Renal pelvis (tissue), 4 donors: ENCODE measurements around the gene CCDC148. TPM values are rescaled to one million over a fixed set of nuclear protein-coding genes. Genes with fewer than 3 reads are reported as not detected.
"Not testable (repeated sequence)": the region's sequence is repeated elsewhere in the genome, so short reads cannot be mapped to it uniquely, and the experiment has no call there.

Source experiments
- DNase-seq: peaks from one replicate; pipeline ENCODE4 v3.0.0-alpha.2; 2013
- polyA plus RNA-seq, 3 donors: library from polyadenylated mRNA; unstranded; fragments of 120-200 nt; gene quantifications; one replicate each; pipeline ENCODE4 v1.2.1, GENCODE V29; 2013; ENCODE audit not compliant: insufficient read length in 3 of 3

Gene CCDC148
- polyA plus RNA-seq, 3 donors, result 7.3 to 12.8 (median 11.1) TPM

DNA sequence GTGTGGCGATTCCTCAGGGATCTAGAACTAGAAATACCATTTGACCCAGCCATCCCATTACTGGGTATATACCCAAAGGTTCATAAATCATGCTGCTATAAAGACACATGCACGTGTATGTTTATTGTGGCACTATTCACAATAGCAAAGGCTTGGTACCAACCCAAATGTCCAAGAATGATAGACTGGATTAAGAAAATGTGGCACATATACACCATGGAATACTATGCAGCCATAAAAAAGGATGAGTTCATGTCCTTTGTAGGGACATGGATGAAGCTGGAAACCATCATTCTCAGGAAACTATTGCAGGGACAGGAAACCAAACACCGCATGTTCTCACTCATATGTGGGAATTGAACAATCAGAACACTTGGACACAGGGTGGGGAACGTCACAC, 17.5 kb downstream of the CCDC148 start:
- not testable (repeated sequence) for DNase-seq

DNA sequence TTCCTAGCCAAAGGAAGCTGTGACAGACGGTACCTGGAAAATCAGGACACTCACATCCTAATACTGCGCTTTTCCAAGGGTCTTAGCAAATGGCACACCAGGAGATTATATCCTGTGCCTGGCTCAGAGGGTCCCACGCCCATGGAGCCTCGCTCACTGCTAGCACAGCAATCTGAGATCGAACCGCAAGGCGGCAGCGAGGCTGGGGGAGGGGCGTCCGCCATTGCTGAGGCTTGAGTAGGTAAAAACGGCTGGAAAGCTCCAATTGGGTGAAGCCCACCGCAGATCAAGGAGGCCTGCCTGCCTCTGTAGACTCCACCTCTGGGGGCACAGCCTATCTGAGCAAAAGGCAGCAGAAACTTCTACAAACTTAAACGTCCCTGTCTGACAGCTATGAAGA, 22.8 kb downstream of the CCDC148 start:
- not testable (repeated sequence) for DNase-seq

DNA sequence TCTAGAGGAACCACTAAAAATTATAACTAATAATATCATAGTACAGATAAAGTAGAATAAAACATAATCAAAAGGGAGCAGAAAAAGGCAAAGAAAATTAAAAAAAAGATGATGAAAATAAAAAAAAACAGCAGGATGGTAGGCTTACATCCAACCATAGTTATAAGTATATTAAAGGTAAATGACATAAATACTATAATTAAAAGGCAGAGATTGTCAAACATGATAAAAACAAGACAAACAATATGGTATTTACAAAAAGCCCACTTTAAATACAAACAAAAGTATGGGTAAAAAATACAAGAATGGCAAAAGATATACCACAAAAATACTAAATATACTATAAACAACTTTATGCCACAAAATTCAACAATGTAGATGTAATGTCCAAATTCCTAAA, 24.4 kb downstream of the CCDC148 start:
- DNase-seq, result no peak

DNA sequence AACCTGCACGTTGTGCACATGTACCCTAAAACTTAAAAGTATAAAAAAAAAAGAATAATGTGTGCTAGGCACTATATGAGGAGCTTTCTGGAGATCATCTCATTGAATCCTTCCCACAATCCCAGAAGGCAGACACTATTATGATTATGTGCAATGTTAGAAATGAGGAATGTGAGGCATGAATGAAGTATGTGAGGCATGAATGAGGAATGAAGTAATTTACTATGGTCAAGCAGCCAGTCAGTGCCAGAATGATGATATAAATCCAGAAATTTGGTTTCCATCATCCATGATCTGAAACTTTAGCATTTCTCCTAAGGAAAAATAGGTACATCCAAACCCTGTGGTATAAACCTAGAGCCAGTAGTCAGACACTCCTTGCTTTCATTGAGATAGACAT, 42.0 kb downstream of the CCDC148 start:
- no peak for DNase-seq

DNA sequence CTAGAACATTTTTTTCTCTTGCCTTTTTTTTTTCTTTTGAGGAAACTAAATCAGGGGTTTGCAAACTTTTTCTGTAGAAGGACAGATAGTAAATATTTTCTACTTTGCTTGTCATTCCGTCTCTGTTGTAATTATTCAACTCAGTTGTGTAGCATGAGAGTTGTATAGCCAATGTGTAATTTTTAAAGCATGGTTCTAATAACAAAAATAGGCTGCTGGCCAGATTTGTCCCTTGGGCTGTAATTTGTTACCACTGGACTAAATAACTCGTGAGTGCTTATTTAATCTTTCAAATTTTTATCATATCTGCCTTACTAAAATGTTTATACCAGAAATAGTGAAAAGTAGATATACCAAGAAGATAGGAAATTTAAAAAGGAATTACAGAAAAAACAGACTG, 43.0 kb downstream of the CCDC148 start:
- DNase-seq, result no peak

DNA sequence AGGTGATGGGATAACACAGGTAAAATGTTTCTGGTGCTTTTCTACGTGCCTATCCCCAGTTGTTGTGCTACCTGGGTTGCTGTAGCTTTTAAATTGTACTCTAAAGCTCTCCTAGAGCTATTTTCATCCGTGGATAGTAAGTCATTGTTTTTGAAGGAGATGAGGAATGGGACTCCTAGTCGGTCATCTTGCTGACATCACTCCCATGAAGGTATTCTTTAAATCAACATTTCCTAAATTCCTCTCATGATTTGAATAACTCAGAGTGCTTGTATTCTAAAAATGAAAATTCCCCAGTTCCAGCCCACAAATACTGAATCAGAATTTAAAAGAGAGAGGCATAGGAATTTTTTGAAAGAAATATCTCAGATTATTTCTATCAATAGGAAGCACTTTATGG, 44.3 kb downstream of the CCDC148 start:
- DNase-seq, result no peak

DNA sequence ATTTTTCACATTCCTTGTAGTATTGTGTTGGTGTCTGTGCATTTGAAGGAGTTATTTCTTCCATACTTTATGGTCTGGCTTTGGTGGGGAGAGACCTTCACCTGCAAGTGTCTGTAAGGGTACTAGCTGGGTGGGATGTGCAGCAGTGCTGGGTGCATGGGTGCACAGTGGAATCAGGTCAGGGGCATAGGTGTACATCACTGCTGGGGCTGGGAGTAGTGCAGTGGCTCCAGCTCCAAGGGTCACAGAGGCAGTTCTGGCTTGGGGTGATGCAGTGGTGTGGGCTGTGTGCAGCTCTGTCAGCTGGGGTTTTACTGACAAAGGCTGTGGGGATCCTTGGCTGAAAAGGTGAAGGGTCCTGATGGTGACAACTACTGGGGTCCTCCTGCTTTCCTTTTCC, 44.8 kb downstream of the CCDC148 start:
- DNase-seq, result no peak

DNA sequence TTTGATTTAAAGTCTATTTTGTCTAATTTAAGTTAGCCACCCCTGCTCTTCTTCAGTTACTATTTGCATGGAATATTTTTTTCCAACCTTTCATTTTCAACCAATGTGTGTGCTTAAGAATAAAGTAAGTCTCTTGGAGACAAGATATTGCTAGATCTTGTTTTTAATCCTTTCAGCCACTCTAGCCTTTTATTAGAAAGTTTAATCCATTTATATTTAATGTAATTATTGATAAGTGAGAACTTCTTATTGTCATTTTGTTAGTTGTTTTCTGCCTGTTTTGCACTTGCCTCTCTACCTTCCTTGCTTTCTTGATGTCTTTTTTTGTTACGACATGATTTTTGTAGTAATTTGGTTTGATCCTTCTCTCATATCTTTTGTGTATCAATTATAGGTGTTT, 46.4 kb downstream of the CCDC148 start:
- DNase-seq, result no peak

DNA sequence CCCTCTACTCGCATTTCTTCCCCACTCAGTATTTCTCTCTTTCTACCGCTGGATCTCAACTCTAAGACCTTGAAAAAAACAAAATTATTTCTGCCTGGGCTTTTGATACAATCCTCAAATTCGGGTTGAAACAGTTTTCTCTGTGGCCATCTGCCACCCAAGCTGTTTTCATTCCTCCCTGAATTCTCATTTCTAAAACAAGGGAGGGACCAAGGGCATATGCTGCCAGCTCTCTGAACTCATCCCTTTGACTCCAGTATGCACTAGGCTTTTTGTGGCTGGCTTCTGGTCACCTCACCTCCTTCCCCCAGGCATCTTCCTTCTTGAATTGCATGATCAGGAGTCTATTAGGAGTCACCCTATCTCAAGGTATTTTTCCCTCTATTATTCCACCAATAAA, 49.5 kb downstream of the CCDC148 start:
- no peak for DNase-seq

DNA sequence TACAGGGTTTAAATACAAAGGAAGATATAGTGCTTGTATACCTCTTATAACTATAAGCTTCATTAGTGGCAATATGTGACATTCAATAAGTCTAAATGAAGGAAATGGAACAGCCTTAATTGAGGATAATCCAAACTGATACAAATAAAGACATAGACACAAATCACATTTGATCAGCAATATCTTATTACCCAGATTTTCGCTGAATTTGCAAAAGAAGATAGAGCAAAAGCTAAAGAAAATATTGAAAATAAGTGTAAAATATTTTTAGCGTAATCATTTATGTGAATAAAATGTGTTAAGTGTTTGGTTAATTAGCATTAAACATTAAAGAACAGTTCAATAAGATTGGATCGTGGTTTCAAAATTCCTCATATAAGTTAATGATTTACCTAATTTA, 51.2 kb downstream of the CCDC148 start:
- DNase-seq, result no peak

DNA sequence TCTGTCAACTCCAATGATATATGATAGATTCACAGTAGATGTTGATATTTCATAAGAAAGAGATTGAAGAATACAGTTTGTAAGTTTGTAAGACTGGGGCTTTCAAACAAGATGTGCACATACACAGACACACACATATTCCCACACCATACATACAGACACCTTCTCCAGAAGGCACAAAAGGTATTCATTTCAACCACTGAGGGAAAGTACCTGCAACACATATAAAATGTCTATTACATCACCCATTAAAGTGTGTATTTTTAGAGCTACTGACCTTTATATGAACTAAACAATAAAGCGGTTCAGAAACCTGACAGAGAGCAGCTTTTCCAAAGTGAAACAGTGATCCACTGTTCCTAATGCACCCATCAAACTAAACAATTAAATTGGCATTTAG, 53.3 kb downstream of the CCDC148 start:
- DNase-seq, result no peak

DNA sequence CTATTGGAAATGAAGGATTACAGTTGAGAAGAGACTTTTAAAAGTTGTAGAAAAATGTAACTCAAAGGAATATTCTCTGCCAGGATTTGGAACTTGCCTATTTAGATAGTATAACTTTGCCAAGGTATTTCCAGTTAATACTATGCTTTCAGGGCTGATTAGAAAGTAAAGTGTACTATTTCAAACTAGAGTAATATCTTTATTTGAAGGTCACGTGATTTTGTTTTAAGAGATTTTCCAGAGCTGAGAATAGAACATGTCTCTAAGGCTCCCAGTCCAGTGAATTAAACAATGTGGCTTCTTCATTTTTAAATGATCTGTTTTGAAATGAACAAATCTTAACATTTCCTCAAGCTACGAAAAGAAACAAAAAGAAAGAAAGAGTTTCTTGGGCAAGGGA, 53.9 kb downstream of the CCDC148 start:
- DNase-seq, result no peak

DNA sequence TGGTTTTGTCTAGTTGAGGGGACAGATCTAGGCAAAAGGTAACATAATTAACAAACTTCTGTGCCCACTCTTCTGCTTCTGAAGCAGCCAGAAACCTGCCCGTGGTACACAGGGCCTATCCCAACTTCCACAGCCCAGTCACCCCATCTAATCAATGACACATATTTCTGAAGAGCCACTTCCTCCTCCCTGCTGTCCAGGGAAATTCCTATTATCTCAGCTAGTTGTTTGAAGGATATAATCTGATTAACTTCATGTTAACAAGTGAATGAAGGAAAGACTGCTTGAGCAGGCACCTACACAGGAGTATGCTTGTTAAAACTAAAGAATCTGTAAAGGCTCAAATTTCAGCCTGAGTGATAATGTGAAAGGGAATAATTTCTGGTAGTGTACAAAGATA, 61.4 kb downstream of the CCDC148 start:
- DNase-seq, result no peak

DNA sequence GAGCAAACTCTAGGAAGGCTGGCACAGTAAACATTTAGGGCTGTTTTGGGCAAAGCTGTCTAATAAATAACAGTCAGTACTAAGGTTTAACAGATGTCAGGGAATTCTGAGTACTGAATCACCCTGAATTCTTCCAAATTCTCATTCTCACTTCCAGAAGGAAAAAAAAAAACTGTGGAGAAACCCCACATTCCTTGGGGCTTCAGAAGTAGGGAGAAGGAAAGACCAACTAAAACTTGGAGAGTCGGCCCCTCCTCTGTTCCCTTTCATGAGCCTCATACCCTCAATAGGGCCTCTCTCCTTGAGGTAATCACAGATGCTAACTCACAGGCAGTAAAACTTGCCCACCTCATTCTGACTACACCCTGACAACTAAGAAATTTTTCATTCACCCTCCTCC, 62.1 kb downstream of the CCDC148 start:
- no peak for DNase-seq

DNA sequence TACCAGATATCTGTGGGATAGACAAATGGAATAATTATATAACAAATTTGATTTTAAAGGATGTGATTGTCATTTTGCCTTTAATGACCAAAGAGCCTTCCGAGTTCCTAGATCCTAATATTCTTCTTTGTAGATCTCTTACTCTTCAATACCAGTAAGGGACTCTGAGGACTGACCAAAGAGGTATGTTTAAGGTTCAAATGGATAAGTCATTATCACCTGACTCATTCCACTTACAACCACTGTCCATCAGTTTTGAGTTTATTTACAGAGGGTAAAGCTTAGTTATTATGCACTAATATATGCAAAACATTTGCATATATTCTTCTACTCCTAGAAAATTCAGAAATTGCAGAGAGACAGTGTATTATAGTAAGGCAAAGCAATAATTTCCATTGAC, 62.7 kb downstream of the CCDC148 start:
- no peak for DNase-seq

DNA sequence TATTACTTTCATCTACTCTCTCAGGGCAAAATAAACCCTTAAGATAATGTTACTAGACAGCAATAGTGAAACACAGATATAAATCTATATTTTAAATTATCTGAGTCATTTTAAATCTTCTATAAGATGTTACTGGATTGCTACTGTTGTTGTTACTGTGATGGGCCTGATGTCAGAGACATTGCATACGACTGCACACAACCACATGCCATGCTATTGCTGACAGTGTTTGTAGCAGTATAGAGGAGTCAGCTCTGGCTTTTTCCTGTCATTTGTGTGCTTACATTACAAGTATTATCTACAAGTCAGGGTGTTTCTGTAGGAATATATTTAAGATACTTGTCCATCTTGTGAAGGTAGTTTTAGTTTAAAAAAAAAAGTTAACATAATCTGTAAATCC, 63.9 kb downstream of the CCDC148 start:
- no peak for DNase-seq

DNA sequence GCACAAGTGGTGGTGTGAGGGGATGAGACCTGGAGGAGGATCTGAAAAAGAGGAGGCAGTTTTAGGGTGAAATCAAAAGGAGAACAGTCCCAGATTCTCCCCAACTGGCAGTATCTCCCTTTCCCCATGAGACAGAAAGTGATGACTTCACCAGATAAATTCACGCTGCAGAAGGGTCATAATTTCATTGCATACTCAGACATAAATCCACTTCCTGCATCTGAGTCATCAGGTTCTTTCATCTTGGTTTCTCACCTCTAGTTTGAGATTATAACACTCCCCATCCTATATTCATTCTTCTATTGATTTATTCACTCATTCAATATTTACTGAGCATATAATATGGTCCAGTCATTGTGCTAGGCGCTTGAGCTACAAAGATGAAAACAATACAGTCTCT, 64.7 kb downstream of the CCDC148 start:
- no peak for DNase-seq

DNA sequence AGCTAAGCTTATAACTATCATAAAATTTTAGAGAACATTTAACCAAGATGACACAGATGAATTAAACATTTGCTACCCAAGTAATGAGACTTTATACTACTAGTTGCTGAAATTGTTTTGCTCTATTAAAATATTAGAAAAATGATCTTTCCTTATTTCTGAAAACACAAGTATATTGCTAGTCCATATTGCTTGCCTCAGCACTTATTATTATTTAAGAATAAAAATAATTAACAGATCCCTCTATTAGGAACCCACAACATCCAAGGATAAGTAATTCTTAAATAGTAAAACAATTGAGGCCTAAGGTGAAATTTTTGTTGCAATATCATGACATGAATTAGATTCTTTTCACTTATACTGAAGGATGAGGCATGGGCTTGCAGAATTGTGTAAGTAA, 65.2 kb downstream of the CCDC148 start:
- no peak for DNase-seq

DNA sequence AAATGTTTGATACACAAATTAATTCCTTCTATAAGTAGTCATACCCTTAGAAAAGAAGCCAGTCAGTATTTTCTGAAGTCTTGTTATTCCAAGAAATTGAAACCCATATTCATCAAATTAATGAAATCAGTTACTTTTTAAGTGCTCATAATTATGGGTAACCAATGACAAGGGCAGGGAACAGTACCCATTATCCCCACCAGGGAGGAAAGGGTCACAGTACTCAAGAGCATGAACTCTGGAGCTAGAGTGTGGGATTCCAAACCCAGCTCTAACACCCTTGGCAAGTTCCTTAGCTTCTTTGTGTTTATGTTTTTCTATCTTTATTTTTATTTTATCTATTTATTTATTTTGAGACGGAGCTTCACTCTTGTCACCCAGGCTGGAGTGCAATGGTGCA, 68.4 kb downstream of the CCDC148 start:
- DNase-seq, result no peak

DNA sequence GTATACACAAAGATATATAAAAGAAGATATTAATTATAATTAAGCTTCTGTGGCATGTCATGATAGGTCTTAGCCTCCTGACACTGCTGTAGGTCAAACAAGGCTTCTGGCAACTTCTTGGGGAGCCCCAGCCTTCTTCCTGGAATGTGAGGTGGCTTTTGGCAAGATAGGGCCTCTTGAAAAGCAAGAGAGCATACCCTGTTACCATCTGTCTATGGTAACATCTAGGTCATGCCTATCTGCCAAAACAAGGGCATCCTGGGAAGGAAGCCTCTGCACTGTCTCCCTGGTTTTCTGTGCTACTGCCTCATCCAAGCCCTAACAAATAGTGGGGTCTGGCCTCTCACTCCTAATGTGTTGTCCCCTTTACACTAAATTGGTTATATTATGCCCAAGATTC, 70.9 kb downstream of the CCDC148 start:
- DNase-seq, result no peak

DNA sequence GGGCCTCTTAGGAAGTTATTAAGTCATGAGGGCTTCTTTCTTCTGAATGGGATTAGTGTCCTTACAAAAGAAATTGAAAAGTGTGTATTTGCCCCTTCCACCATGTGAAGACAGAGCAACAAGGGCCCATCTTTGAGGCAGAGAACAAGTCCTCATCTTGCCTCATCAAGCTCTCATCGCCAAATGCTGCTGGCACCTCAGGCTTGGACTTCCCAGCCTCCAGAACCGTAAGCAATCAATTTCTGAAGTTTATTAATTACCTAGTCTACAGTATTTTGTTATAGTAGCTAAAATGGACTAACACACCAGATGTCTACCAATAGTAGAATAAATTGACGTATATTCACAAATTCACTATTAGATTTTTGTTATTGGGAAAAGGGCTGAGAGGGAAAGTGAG, 74.6 kb downstream of the CCDC148 start:
- DNase-seq, result no peak

DNA sequence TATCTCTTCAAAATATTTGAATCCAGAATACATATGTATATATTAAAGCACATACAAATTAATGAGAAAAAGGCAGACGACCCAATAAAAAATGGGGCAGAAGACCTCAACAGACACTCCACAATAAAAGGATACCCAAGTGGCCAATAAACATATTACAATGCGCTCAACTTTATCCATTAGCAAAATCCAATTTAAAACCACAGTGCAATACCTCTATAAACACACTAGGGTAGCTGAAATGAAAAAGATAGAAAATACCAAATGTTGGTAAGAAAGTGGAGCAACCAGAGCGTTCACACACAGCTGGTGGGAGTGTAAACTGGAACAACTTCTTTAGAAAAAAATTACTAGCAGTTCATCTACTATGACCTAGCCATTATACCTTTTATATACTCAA, 75.3 kb downstream of the CCDC148 start:
- no peak for DNase-seq

DNA sequence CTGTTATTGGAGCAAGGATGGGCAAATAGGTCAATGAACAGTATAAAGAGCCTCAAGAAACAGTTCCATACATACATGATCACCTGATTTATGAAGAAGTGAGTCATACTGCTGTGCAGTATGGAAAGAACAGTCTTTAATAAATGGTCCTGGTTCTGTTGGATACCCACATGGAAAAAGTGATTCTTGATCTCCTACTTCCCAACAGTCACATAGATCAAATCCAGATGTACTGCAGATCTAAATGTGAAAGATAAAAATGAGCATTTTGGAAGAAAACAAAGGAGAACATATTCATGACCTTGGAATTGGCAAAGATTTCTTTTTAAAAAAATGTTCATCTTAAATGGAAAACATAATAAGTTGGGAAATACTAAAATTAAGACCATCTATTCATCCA, 75.8 kb downstream of the CCDC148 start:
- no peak for DNase-seq

DNA sequence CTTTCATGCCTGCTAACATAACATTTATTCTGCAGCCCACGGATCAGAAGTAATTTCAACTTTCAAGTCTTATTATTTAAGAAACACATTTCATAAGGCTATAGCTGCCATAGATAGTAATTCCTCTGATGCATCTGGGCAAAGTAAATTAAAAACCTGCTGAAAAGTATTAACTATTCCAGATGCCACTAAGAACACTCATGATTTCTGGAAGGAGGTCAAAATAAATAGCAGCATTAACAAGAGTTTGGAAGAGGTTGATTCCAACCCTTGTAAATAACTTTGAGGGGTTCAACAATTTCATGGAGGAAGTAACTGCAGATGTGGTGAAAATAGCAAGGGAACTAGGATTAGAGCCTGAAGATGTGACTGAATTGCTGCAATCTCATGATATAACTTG, 77.6 kb downstream of the CCDC148 start:
- DNase-seq, result no peak

DNA sequence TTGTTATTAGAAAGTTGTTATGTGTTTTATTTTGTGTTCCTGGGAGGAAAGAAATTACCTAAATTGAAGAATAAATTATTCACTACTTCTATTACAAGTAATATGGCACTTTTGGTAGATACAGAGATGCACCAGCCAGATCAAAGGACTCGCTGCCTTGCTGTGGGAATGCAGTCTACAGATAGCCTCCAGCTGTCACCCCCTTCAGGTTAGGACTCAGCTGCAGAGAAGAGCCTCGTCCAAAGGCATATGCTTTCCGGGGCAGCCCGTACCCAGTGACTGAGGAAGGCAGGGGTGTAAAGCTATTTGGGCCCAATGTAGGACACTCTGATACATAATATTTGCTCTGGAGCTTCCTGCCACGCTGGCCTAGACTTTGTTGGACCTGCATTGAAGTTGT, 90.2 kb downstream of the CCDC148 start:
- no peak for DNase-seq
